ENCODE measurements around the gene COX8A. TPM values are rescaled to one million over a fixed set of nuclear protein-coding genes. Genes with fewer than 3 reads are reported as not detected.

COX8A gene
- total and polyA plus RNA-seq, 3 experiments from 2014 or later = 373 to 424 (median 388) TPM

Other genes with a start within 250 kb of the COX8A start
- 1 to 10 TPM; 7.0 to 7.6 TPM for gene ZFTA, start 205.8 kb upstream of the COX8A start, total RNA-seq
- 0.37 TPM for gene ZFTA, start 205.8 kb upstream of the COX8A start, polyA plus RNA-seq
- gene SPINDOC, start 161.2 kb upstream of the COX8A start, total RNA-seq = 10 to 100 TPM; 38.7 to 41.4 TPM
- 1.4 TPM for gene SPINDOC, start 161.2 kb upstream of the COX8A start, polyA plus RNA-seq
- 10 to 100 TPM; 34.5 to 38.0 TPM for gene MARK2, start 135.5 kb upstream of the COX8A start, total RNA-seq
- 72.5 TPM for gene MARK2, start 135.5 kb upstream of the COX8A start, polyA plus RNA-seq
- under 1 TPM; 0.11 to 0.13 TPM for gene RCOR2, start 57.5 kb upstream of the COX8A start, total RNA-seq
- gene RCOR2, start 57.5 kb upstream of the COX8A start, polyA plus RNA-seq = not detected
- 10 to 100 TPM; 20.2 to 26.2 TPM for gene NAA40, start 35.6 kb upstream of the COX8A start, total RNA-seq
- gene NAA40, start 35.6 kb upstream of the COX8A start, polyA plus RNA-seq = 15.9 TPM
- gene OTUB1, start 11.8 kb downstream of the COX8A start, total RNA-seq = 10 to 100 TPM; 75.8 to 85.0 TPM
- gene OTUB1, start 11.8 kb downstream of the COX8A start, polyA plus RNA-seq = 135 TPM
- not detected for gene FLRT1, start 61.3 kb downstream of the COX8A start, total RNA-seq
- not detected for gene FLRT1, start 61.3 kb downstream of the COX8A start, polyA plus RNA-seq
- 10 to 100 TPM; 19.6 to 25.5 TPM for gene MACROD1, start 191.5 kb downstream of the COX8A start, total RNA-seq
- 9.2 TPM for gene MACROD1, start 191.5 kb downstream of the COX8A start, polyA plus RNA-seq
- 100 to 1,000 TPM; 457 to 461 TPM for gene STIP1, start 211.6 kb downstream of the COX8A start, total RNA-seq
- gene STIP1, start 211.6 kb downstream of the COX8A start, polyA plus RNA-seq = 108 TPM
- gene FERMT3, start 232.1 kb downstream of the COX8A start, total RNA-seq = 100 to 1,000 TPM; 205 to 213 TPM
- gene FERMT3, start 232.1 kb downstream of the COX8A start, polyA plus RNA-seq = 206 TPM